Calu3 (cell line): ENCODE measurements around the gene THBS1. TPM values are rescaled to one million over a fixed set of nuclear protein-coding genes. Genes with fewer than 3 reads are reported as not detected.

ENCODE experiments used
- BruUV-seq: library from RNA; stranded (reverse); fragments of 400-500 nt; replicated peaks from 2 replicates; lab custom pipeline; 2021; lab: Mats Ljungman, UMichigan
- CTCF ChIA-PET: fragments of 300-600 bp; sonication (Branson Sonifier 250); formaldehyde crosslinking; loops from one replicate; lab custom pipeline; 2022; ENCODE audit warnings: antibody characterized with exemption; lab: Charles Lee
- DNase-seq: peaks from one replicate; pipeline ENCODE4 v3.0.0; 2022
- H3K27ac Mint-ChIP-seq: one replicate; pipeline ENCODE4 v1.8.0; 2022; ENCODE audit warnings: mixed read lengths; ENCODE audit not compliant: unreplicated experiment
- H3K27me3 Mint-ChIP-seq: one replicate; pipeline ENCODE4 v1.8.0; 2022; ENCODE audit warnings: mixed read lengths; ENCODE audit not compliant: unreplicated experiment
- H3K36me3 Mint-ChIP-seq: one replicate; pipeline ENCODE4 v1.8.0; 2022; ENCODE audit warnings: mild to moderate bottlenecking, moderate library complexity, mixed read lengths; ENCODE audit not compliant: insufficient read depth, unreplicated experiment
- H3K4me1 Mint-ChIP-seq: one replicate; pipeline ENCODE4 v1.8.0; 2022; ENCODE audit warnings: mild to moderate bottlenecking, low read depth, mixed read lengths; ENCODE audit not compliant: unreplicated experiment
- H3K4me3 Mint-ChIP-seq: one replicate; pipeline ENCODE4 v1.8.0; 2022; ENCODE audit warnings: mild to moderate bottlenecking, low read depth, moderate library complexity, mixed read lengths; ENCODE audit not compliant: unreplicated experiment
- H3K9me3 Mint-ChIP-seq: one replicate; pipeline ENCODE4 v1.8.0; 2022; ENCODE audit warnings: low read depth, mixed read lengths; ENCODE audit not compliant: unreplicated experiment
- CTCF ChIP-seq: fragments of 200-600 bp; IDR thresholded peaks from one replicate; pipeline ENCODE4 v1.8.0; 2022; ENCODE audit warnings: antibody characterized with exemption; ENCODE audit not compliant: unreplicated experiment
- intact Hi-C: fragments of 100-400 bp; cut with micrococcal nuclease; formaldehyde crosslinking; loops from one replicate; pipeline ENCODE4 v1.10.0; 2022; ENCODE audit not compliant: unreplicated experiment
- total RNA-seq: library from RNA; stranded (reverse); gene quantifications from 2 replicates; pipeline ENCODE4 v1.2.3, GENCODE V29; 2022

THBS1 gene
- total RNA-seq, 1 experiment from 2014 or later, result 199 TPM

GRCh38 chr15:39556461-39556860 lies 24.4 kb upstream of the THBS1 start:
- Mint-ChIP-seq H3K27me3 (no peaks in the 10 kb centered on the region), H3K27ac (no peak overlapping the region), H3K9me3 (no peaks in the 10 kb centered on the region), H3K4me1 (no peaks in the 10 kb centered on the region), H3K36me3 (no peaks in the 10 kb centered on the region), H3K4me3 (no peak overlapping the region)
- no peak for DNase-seq
- no peak for TF ChIP-seq CTCF
- intact Hi-C loops, result no loop called here
- CTCF ChIA-PET, result no interaction called here
- no TSS peak for BruUV-seq

- intact Hi-C loops, result no loop called here
- CTCF ChIA-PET, result no interaction called here
- Mint-ChIP-seq H3K4me3 (no peak overlapping the region), H3K9me3 (no peaks in the 10 kb centered on the region), H3K4me1 (no peaks in the 10 kb centered on the region), H3K27me3 (no peaks in the 10 kb centered on the region), H3K27ac (no peak overlapping the region), H3K36me3 (no peaks in the 10 kb centered on the region)
- no peak for DNase-seq
- no peak for TF ChIP-seq CTCF
- BruUV-seq, result no TSS peak
These were observed 22.5 kb upstream of the THBS1 start for GRCh38 chr15:39558421-39558820.

GRCh38 chr15:39564972-39565665 lies 15.8 kb upstream of the THBS1 start:
- CTCF ChIA-PET, result no interaction called here
- no peak overlapping the region for H3K4me3 Mint-ChIP-seq
- H3K27ac Mint-ChIP-seq, result no peak overlapping the region
- no TSS peak for BruUV-seq
- H3K36me3 Mint-ChIP-seq, result no peaks in the 10 kb centered on the region
- TF ChIP-seq CTCF, result no peak
- no peaks in the 10 kb centered on the region for H3K9me3 Mint-ChIP-seq
- no peaks in the 10 kb centered on the region for H3K4me1 Mint-ChIP-seq
- no peak for DNase-seq
- intact Hi-C loops, result no loop called here
- H3K27me3 Mint-ChIP-seq, result no peaks in the 10 kb centered on the region

- CTCF ChIA-PET, result no interaction called here
- H3K36me3 Mint-ChIP-seq, result no peaks in the 10 kb centered on the region
- DNase-seq, result no peak
- intact Hi-C loops, result no loop called here
- H3K27me3 Mint-ChIP-seq, result no peaks in the 10 kb centered on the region
- no peak overlapping the region for H3K27ac Mint-ChIP-seq
- H3K4me3 Mint-ChIP-seq, result no peak overlapping the region
- H3K9me3 Mint-ChIP-seq, result no peaks in the 10 kb centered on the region
- H3K4me1 Mint-ChIP-seq, result no peaks in the 10 kb centered on the region
- BruUV-seq, result no TSS peak
- no peak for TF ChIP-seq CTCF
These were observed 15.0 kb upstream of the THBS1 start for GRCh38 chr15:39565851-39566250.
